VCaP (cell line): ENCODE results near the gene SS18L1.

Experiments
- H3K27ac ChIP-seq: fragments of 450-650 bp; 2 replicates; pipeline ENCODE4 v1.5.1; 2017
- CTCF ChIP-seq: fragments of 450-650 bp; conservative IDR thresholded peaks from 2 replicates; pipeline ENCODE4 v1.5.1; 2017; ENCODE audit warnings: mild to moderate bottlenecking, moderate library complexity

Gene SS18L1

GRCh38 chr20:62117658-62118057, 25.9 kb upstream of the SS18L1 start:
- no peak overlapping the region for H3K27ac ChIP-seq
- no peak for TF ChIP-seq CTCF

- no peak for TF ChIP-seq CTCF
- H3K27ac ChIP-seq = no peak overlapping the region
Observed at GRCh38 chr20:62118113-62119043, 25.2 kb upstream of the SS18L1 start.

- H3K27ac ChIP-seq = no peak overlapping the region
- no peak for TF ChIP-seq CTCF
Observed at GRCh38 chr20:62119115-62119514, 24.5 kb upstream of the SS18L1 start.

GRCh38 chr20:62119591-62120364, 23.8 kb upstream of the SS18L1 start:
- TF ChIP-seq CTCF = no peak
- no peak overlapping the region for H3K27ac ChIP-seq

- H3K27ac ChIP-seq = peak overlapping the region; percentile 97; the same call in 1 of the 2 replicates
- no peak for TF ChIP-seq CTCF
Observed at GRCh38 chr20:62120365-62120762, 23.2 kb upstream of the SS18L1 start.

- H3K27ac ChIP-seq = peak overlapping the region; percentile 97
- TF ChIP-seq CTCF = no peak
Observed at GRCh38 chr20:62120990-62121775, 22.4 kb upstream of the SS18L1 start.
